Small intestine (tissue), 7 donors: ENCODE results near the gene GABRR3. TPM values are rescaled to one million over a fixed set of nuclear protein-coding genes. Genes with fewer than 3 reads are reported as not detected.

Experiments used
- DNase-seq, 2 donors: peaks; one replicate each; pipeline versions ENCODE4 v3.0.0 to v3.0.0-alpha.2; 2013
- FAIRE-seq: peaks from 2 replicates; lab custom pipeline; 2012; peaks lifted over from hg19 to GRCh38; lab: Jason Lieb, UNC
- H3K27ac ChIP-seq, 3 donors: one replicate each; pipeline ENCODE4 v1.5.1; 2013; ENCODE audit warnings: low read length in 2 of 3, mild to moderate bottlenecking in 2 of 3, control low read depth in 1 of 3, inconsistent platforms in 1 of 3, low read depth in 1 of 3, moderate library complexity in 1 of 3
- H3K27me3 ChIP-seq, 3 donors: one replicate each; pipeline ENCODE4 v1.6.1; 2013; ENCODE audit warnings: low read length in 3 of 3, inconsistent platforms in 1 of 3; ENCODE audit not compliant: control insufficient read depth in 3 of 3, insufficient read depth in 3 of 3
- H3K36me3 ChIP-seq, 3 donors: one replicate each; pipeline ENCODE4 v1.6.1; 2013; ENCODE audit warnings: low read length in 3 of 3, inconsistent platforms in 1 of 3, low read depth in 1 of 3, mild to moderate bottlenecking in 1 of 3, moderate library complexity in 1 of 3; ENCODE audit not compliant: control insufficient read depth in 3 of 3, insufficient read depth in 2 of 3
- H3K4me1 ChIP-seq, 3 donors: one replicate each; pipeline ENCODE4 v1.6.1; 2013; ENCODE audit warnings: low read length in 2 of 3, inconsistent platforms in 1 of 3, low read depth in 1 of 3, mild to moderate bottlenecking in 1 of 3, moderate library complexity in 1 of 3; ENCODE audit not compliant: control insufficient read depth in 3 of 3, insufficient read depth in 2 of 3
- H3K4me3 ChIP-seq, 3 donors: one replicate each; pipeline ENCODE4 v1.5.1; 2013; ENCODE audit warnings: low read length in 3 of 3, control low read depth in 1 of 3, inconsistent platforms in 1 of 3, low read depth in 1 of 3, mild to moderate bottlenecking in 1 of 3, moderate library complexity in 1 of 3
- H3K9me3 ChIP-seq, 2 donors: one replicate each; pipeline ENCODE4 v1.6.1; 2013; ENCODE audit warnings: low read depth in 1 of 2, low read length in 1 of 2; ENCODE audit not compliant: control insufficient read depth in 2 of 2, insufficient read depth in 1 of 2
- WGBS, 3 donors: extraction: QIAGEN DNeasy Blood & Tissue Kit; methylation state at CpG; one replicate each; pipeline ENCODE4 v1.1.7; 2013; 5-methylcytosine and 5-hydroxymethylcytosine counted together
- polyA plus RNA-seq, 4 donors: library from polyadenylated mRNA; stranded (reverse) in 3 of 4; unstranded in 1 of 4; fragments of 200-250 nt in 3 of 4; fragments of 120-200 nt in 1 of 4; gene quantifications; one replicate each; pipeline versions ENCODE4 v1.2.1 to v1.2.3, GENCODE V29; 2013
- donor health status: healthy with polysubstance abuse.
- donor health status: control.
- donor health status: control.
- donor health status: Bipolar disorder and iron deficiency.
- donor health status: healthy.

The GABRR3 gene
- polyA plus RNA-seq, 4 donors = not detected

GRCh38 chr3:97960993-97961766 lies 73.9 kb downstream of the GABRR3 start:
- Histone ChIP-seq H3K27ac (no peak overlapping the region), H3K4me3 (no peak overlapping the region), H3K4me1 (peaks cover 0 to 2% (median 0%) of the 10 kb centered on the region in 3 donors), H3K9me3 (no peaks in the 10 kb centered on the region), H3K36me3 (peaks cover 0 to 21% (median 4%) of the 10 kb centered on the region in 3 donors), H3K27me3 (no peaks in the 10 kb centered on the region)
- DNase-seq (no peak), FAIRE-seq (no peak)
- 87 to 91% (median 88%) methylated on average over 8 of the region's 8 CpGs for WGBS, 3 donors

DNA sequence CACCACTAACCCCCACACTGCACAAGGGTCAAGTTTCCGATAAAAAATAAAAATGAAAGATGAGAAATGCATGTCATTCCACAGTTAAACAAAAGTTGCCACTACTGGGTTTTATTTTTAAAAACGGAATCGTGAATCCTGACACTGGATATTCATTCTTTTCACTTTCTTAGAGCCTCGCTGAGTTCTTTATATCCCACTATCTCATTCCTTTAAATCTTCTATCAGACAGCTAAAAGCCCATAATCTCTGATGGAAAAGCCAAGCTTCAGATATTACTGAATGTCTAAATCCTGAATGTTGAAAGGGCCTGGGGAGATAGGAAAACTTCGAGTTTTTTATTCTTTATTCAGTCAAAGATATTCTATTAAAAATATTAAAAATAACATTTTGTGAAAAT lies 74.6 kb downstream of the GABRR3 start:
- Histone ChIP-seq H3K27me3 (no peaks in the 10 kb centered on the region), H3K36me3 (peaks cover 0 to 21% (median 4%) of the 10 kb centered on the region in 3 donors), H3K4me1 (peaks cover 0 to 2% (median 0%) of the 10 kb centered on the region in 3 donors), H3K27ac (no peak overlapping the region), H3K4me3 (no peak overlapping the region), H3K9me3 (no peaks in the 10 kb centered on the region)
- no peak for DNase-seq
- WGBS, 3 donors = 82 to 92% (median 91%) methylated on average over 5 of the region's 5 CpGs
- FAIRE-seq = no peak

DNA sequence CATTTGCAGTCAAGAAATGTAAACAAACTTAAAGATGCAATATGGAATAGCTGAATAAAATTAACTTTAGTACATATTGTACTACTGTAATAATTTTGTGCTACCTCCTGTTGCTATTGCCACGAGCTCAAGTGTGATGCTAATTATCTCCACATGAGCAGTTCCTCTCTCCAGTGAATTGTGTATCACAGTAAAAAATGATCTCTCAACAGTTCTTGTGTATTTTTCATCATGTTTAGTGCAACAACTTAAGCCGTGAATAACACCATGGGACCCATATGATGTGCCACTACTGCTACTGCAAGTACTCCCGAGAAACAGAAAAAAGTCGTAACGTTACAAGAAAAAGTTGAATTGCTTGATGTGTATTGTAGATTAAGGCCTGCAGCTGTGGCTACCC lies 75.2 kb downstream of the GABRR3 start:
- H3K36me3 ChIP-seq = peaks cover 0 to 21% (median 4%) of the 10 kb centered on the region in 3 donors
- FAIRE-seq (no peak), DNase-seq (no peak)
- H3K27me3 ChIP-seq = no peaks in the 10 kb centered on the region
- no peak overlapping the region for H3K4me3 ChIP-seq
- peaks cover 0 to 2% (median 0%) of the 10 kb centered on the region in 3 donors for H3K4me1 ChIP-seq
- WGBS, 3 donors = 84 to 95% (median 94%) methylated on average over 5 of the region's 5 CpGs
- no peaks in the 10 kb centered on the region for H3K9me3 ChIP-seq
- H3K27ac ChIP-seq = no peak overlapping the region

DNA sequence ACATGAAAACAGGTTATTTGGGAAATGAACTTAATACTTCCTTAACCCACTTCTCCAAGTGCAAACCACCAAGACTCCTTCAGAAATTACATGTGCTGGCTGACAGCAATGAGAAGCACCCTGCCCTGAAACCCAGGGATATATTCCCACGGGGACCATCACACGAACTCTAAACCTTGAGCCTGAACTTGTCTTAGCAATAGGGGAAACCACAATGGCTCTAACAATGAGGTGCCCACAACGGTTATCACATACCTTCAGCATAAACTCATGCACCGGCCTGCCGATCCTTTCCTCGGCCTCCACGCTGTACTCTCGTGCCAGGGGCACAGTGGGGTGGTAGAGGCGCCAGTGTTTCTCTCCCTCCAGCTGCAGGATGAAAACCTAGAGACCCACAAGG lies 76.3 kb downstream of the GABRR3 start:
- no peak overlapping the region for H3K4me3 ChIP-seq
- peaks cover 0 to under 1% (median 0%) of the 10 kb centered on the region in 3 donors for H3K4me1 ChIP-seq
- peaks cover 0 to 28% (median 4%) of the 10 kb centered on the region in 3 donors for H3K36me3 ChIP-seq
- H3K27me3 ChIP-seq = no peaks in the 10 kb centered on the region
- FAIRE-seq (no peak), DNase-seq (no peak)
- H3K27ac ChIP-seq = no peak overlapping the region
- H3K9me3 ChIP-seq = no peaks in the 10 kb centered on the region
- 93 to 95% (median 94%) methylated on average over 9 of the region's 9 CpGs for WGBS, 3 donors

GRCh38 chr3:97958396-97958795 lies 76.7 kb downstream of the GABRR3 start:
- DNase-seq (no peak), FAIRE-seq (no peak)
- Histone ChIP-seq H3K4me1 (no peaks in the 10 kb centered on the region), H3K9me3 (no peaks in the 10 kb centered on the region), H3K27me3 (no peaks in the 10 kb centered on the region), H3K4me3 (no peak overlapping the region), H3K36me3 (peaks cover 0 to 30% (median 4%) of the 10 kb centered on the region in 3 donors), H3K27ac (no peak overlapping the region)
- WGBS, 3 donors = 82 to 97% (median 87%) methylated on average over 2 of the region's 2 CpGs

DNA sequence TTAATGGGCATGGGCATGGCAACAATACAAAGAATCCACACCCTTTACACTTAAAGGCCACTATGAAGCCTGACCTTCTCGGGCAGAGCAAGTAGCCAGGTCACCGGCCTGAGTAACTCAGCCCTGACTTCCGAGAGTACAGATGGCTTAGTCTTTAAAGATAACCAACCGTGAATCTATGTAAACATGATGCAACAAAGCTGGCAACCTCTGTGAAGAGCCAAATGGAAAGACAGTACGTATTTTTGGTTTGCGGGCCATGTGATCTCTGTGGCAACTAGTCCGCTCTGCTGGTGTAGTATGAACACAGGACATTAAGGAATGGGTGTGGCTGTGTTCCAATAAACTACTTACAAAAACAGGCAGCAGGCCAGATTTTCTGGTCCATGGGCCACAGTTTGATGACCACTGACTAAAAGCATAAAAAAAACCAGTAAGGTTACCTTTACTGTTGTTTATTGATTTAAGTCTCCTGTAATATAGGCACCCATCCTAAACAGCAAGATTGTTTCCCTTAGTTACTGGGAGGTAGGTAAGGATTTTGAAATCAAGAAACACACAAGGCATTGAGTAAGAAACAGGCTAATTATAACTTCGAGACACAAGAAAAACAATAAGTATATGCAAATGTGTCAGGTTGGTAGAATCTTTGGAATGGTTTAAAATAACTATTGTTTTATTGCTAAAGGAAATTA lies 77.4 kb downstream of the GABRR3 start:
- no peak for FAIRE-seq
- H3K27ac ChIP-seq = peak overlapping the region in 1 of 3 donors; percentile 22
- H3K36me3 ChIP-seq = peaks cover 0 to 32% (median 4%) of the 10 kb centered on the region in 3 donors
- no peaks in the 10 kb centered on the region for H3K27me3 ChIP-seq
- H3K4me1 ChIP-seq = no peaks in the 10 kb centered on the region
- WGBS, 3 donors = 78 to 88% (median 86%) methylated on average over 8 of the region's 8 CpGs
- DNase-seq = no peak
- H3K4me3 ChIP-seq = no peak overlapping the region
- no peaks in the 10 kb centered on the region for H3K9me3 ChIP-seq

DNA sequence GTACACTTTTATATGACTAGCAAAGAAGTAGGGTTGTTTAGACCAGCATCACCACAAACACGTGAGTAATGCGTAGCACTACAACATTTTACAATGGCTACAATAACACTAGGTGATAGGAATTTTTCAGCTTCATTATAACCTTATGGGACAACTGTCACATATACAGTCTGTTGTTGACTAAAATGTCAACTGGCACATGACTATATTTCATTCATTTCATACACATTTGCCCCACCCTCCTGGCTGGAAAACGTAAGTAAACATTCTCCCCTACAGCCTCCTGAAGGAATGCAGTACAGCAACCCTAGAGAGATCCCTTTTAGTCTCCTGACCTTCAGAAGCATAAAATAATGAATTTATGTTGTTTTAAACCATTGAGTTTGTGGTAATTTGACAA lies 79.1 kb downstream of the GABRR3 start:
- H3K4me1 ChIP-seq = no peaks in the 10 kb centered on the region
- no peak for FAIRE-seq
- no peaks in the 10 kb centered on the region for H3K9me3 ChIP-seq
- no peak overlapping the region for H3K27ac ChIP-seq
- DNase-seq = no peak
- WGBS, 3 donors = 82 to 84% (median 82%) methylated on average over 3 of the region's 3 CpGs
- H3K36me3 ChIP-seq = peaks cover 0 to 32% (median 10%) of the 10 kb centered on the region in 3 donors
- H3K4me3 ChIP-seq = no peak overlapping the region
- H3K27me3 ChIP-seq = no peaks in the 10 kb centered on the region

DNA sequence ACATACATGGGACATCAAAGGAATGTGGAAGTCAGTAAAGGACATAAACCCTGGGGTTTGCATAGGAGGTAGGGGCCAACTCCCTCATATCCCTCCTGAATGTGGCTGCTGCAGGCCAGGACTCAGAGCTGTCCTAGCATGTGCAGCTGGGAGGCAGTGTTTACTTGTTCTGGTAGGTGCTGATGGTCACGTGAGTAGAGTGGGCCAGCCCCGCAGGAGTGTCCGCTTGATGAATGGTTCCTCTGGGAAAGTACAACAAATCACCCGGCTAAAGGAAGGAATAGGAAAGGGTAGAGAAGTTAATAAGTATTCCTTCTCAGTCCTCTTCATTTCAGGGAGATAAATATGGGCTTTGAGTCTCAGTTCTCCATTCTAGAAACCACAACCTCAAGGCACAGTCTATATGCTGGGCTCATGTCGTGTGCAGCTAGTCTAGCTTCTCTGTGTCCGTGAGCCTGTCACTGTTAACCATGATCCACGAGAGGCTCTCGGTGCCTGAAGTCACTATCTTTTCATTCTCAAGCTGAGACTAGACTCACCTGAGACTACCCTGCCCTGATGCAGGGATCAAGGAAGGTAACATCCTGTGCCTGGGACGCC lies 80.8 kb downstream of the GABRR3 start:
- peaks cover 0 to 38% (median 14%) of the 10 kb centered on the region in 3 donors for H3K36me3 ChIP-seq
- H3K4me3 ChIP-seq = no peak overlapping the region
- 86 to 91% (median 90%) methylated on average over 9 of the region's 9 CpGs for WGBS, 3 donors
- H3K4me1 ChIP-seq = no peaks in the 10 kb centered on the region
- DNase-seq (no peak), FAIRE-seq (no peak)
- no peaks in the 10 kb centered on the region for H3K27me3 ChIP-seq
- no peak overlapping the region for H3K27ac ChIP-seq
- H3K9me3 ChIP-seq = no peaks in the 10 kb centered on the region
